Left ventricle myocardium inferior (tissue), 1 donor: ENCODE data around the gene PADI6. TPM values are rescaled to one million over a fixed set of nuclear protein-coding genes. Genes with fewer than 3 reads are reported as not detected.

Experiments used
- DNase-seq: peaks from one replicate; pipeline ENCODE4 v3.0.0-alpha.2; 2020
- H3K27ac ChIP-seq: fragments of 200-600 bp; replicated peaks from 2 replicates; pipeline ENCODE4 v1.8.0; 2021
- H3K27me3 ChIP-seq: fragments of 200-600 bp; 2 replicates; pipeline ENCODE4 v1.8.0; 2021; ENCODE audit warnings: low read depth
- H3K36me3 ChIP-seq: fragments of 200-600 bp; 2 replicates; pipeline ENCODE4 v1.8.0; 2021
- H3K4me1 ChIP-seq: fragments of 200-600 bp; 2 replicates; pipeline ENCODE4 v1.8.0; 2021
- H3K4me3 ChIP-seq: fragments of 200-600 bp; 2 replicates; pipeline ENCODE4 v1.8.0; 2021; ENCODE audit warnings: mild to moderate bottlenecking, moderate library complexity
- H3K9me3 ChIP-seq: fragments of 200-600 bp; replicated peaks from 2 replicates; pipeline ENCODE4 v1.8.0; 2021
- intact Hi-C: fragments of 100-400 bp; cut with micrococcal nuclease; formaldehyde crosslinking; loops from one replicate; pipeline ENCODE4 v1.11.0; 2022
- total RNA-seq: library from RNA; stranded (reverse); fragmentation: NEBNext Ultra II Directional; extraction: Animal tissue kit (Norgen Biotek cat#: 25700); gene quantifications from one replicate; pipeline ENCODE4 v1.2.1, GENCODE V29; 2021
- TF ChIP-seq, protein P1 (sequence below): fragments of 200-600 bp; IDR thresholded peaks from 2 replicates; pipeline ENCODE4 v1.8.0; 2021; ENCODE audit warnings: antibody characterized with exemption, mild to moderate bottlenecking, borderline replicate concordance
- donor health status: DM: no; HTN: yes; CAD: no; lungs with severe emphysema.

PADI6 gene
- total RNA-seq, 1 donor from 2014 or later = not detected

DNA sequence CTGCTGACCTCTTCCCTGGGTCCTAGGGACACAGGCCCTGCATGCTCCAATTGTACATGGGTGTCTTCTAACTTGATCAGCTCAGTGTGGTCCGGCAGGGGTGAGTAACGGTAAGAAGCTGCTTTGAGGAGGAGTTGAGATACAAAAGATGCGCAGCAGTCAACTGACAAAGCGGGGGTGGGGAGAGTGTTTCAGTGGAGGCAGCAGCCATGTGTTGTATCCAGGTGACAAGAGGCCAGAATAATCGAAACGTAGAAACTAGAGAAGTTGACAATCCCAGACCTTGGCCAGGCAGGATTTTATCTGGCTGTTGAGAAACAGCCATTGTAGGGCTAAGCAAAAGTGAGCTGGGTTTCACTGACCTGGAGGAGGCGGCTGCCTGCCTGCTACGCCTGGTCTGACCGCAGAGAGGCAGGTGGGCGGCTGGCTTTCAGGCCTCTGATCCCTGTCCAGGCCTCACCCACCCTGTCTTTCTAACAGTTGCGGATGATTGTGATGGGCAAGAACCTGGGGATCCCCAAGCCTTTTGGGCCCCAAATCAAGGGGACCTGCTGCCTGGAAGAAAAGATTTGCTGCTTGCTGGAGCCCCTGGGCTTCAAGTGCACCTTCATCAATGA lies 28.8 kb downstream of the PADI6 start:
- H3K9me3 ChIP-seq = no peaks in the 10 kb centered on the region
- no peak overlapping the region for H3K4me3 ChIP-seq
- H3K27ac ChIP-seq = no peak overlapping the region
- H3K36me3 ChIP-seq = no peaks in the 10 kb centered on the region
- no peaks in the 10 kb centered on the region for H3K4me1 ChIP-seq
- peaks cover 33% of the 10 kb centered on the region for H3K27me3 ChIP-seq
- TF ChIP-seq, protein P1, sequence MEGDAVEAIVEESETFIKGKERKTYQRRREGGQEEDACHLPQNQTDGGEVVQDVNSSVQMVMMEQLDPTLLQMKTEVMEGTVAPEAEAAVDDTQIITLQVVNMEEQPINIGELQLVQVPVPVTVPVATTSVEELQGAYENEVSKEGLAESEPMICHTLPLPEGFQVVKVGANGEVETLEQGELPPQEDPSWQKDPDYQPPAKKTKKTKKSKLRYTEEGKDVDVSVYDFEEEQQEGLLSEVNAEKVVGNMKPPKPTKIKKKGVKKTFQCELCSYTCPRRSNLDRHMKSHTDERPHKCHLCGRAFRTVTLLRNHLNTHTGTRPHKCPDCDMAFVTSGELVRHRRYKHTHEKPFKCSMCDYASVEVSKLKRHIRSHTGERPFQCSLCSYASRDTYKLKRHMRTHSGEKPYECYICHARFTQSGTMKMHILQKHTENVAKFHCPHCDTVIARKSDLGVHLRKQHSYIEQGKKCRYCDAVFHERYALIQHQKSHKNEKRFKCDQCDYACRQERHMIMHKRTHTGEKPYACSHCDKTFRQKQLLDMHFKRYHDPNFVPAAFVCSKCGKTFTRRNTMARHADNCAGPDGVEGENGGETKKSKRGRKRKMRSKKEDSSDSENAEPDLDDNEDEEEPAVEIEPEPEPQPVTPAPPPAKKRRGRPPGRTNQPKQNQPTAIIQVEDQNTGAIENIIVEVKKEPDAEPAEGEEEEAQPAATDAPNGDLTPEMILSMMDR = no peak
- DNase-seq = no peak
- intact Hi-C loops = no loop called here

DNA sequence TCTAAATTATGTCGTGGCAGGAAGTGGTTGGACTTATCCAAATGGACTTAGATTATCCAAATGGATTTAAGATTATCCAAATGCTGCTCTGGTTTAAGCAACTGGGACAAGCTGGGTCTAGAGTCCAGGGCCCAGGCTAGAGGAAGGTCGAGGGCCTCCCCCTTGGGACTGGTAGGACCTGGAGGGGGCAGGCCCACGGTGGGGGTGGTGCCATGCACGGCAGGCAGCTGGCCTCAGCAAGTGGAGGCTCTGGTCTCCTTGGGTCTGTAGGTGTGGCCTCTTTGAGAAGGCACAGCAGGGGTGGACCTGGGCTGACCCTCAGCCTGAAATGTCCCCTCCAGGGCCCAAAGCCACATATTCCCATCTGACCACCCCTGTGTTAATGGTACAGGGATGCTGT lies 29.8 kb downstream of the PADI6 start:
- intact Hi-C loops = no loop called here
- TF ChIP-seq, protein P1 = no peak
- no peak overlapping the region for H3K27ac ChIP-seq

DNA sequence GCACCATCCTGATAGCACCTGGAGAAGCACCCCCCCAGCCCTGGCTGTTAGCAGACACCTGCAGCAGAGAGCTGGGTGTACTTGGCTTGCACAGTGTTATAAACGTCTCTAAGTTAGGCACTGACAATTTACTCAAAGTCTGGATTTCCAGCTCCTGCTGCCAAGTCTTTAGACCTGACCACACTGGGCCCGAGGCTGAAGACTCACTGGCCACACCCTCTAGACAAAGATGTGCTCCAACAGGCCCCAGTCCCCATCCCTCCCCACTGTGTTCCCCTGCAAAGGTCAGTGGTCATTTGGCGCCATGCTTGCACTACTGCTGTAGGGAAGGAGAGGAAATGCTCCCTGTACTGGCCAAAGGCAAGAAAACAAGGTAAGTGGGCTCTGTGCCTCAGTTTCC lies 31.1 kb downstream of the PADI6 start:
- intact Hi-C loops = no loop called here
- no peaks in the 10 kb centered on the region for H3K4me1 ChIP-seq

More for the DNA sequence above, 29.8 kb downstream of the PADI6 start:
- Histone ChIP-seq H3K4me1 (no peaks in the 10 kb centered on the region), H3K27me3 (peaks cover 33% of the 10 kb centered on the region), H3K9me3 (no peaks in the 10 kb centered on the region), H3K36me3 (no peaks in the 10 kb centered on the region), H3K4me3 (no peak overlapping the region)
- DNase-seq = no peak

GRCh38 chr1:17404034-17404684 lies 32.2 kb downstream of the PADI6 start:
- peaks cover 14% of the 10 kb centered on the region for H3K36me3 ChIP-seq
- no peak for DNase-seq
- intact Hi-C loops = no loop called here
- no peaks in the 10 kb centered on the region for H3K4me1 ChIP-seq
- H3K27ac ChIP-seq = no peak overlapping the region
- H3K27me3 ChIP-seq = peaks cover 28% of the 10 kb centered on the region
- TF ChIP-seq, protein P1 = no peak
- H3K9me3 ChIP-seq = no peaks in the 10 kb centered on the region
- no peak overlapping the region for H3K4me3 ChIP-seq

More for the DNA sequence above, 31.1 kb downstream of the PADI6 start:
- Histone ChIP-seq H3K36me3 (peaks cover 4% of the 10 kb centered on the region), H3K9me3 (no peaks in the 10 kb centered on the region), H3K27ac (no peak overlapping the region), H3K27me3 (peaks cover 32% of the 10 kb centered on the region), H3K4me3 (no peak overlapping the region)
- no peak for DNase-seq
- TF ChIP-seq, protein P1 = no peak

DNA sequence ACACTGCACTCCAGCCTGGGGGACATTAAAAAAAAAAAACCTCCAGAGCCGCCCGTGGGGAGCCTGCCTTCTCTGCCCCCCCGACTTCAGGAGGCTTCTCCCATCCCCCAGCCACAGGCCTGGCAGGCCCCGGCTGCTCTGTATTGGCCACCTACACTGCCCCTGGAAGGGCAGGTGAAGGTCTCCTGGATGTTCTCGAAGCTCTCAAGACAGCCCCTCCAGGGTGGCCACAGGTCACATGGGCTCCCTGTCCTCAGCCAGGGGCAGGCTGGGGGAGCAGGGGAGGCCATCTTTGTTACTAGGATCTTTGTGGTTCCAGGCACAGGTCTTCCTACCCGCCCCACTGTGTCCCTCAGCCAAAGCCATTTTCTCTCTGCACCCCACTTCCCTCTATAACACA lies 32.8 kb downstream of the PADI6 start:
- intact Hi-C loops = no loop called here
- TF ChIP-seq, protein P1 = no peak
- no peak overlapping the region for H3K4me3 ChIP-seq

More for the DNA sequence above, 32.8 kb downstream of the PADI6 start:
- H3K4me1 ChIP-seq = peaks cover 5% of the 10 kb centered on the region
- H3K27ac ChIP-seq = no peak overlapping the region
- peaks cover 21% of the 10 kb centered on the region for H3K36me3 ChIP-seq
- H3K27me3 ChIP-seq = peaks cover 26% of the 10 kb centered on the region
- H3K9me3 ChIP-seq = no peaks in the 10 kb centered on the region
- no peak for DNase-seq
